HL-60 (cell line): Measurements from ENCODE around the gene WDR4.
"Not testable (repeated sequence)": the region's sequence is repeated elsewhere in the genome, so short reads cannot be mapped to it uniquely, and the experiment has no call there.

Experiments used
- POLR2AphosphoS5 ChIP-seq: IDR thresholded peaks from 2 replicates; pipeline ENCODE4 v1.6.1; 2012; ENCODE audit warnings: low read depth
- SPI1 ChIP-seq: IDR thresholded peaks from 2 replicates; pipeline ENCODE4 v1.6.1; 2012; ENCODE audit warnings: low read depth, mild to moderate bottlenecking, borderline replicate concordance
- TF ChIP-seq, protein P1 (sequence below): IDR thresholded peaks from one replicate; pipeline ENCODE4 v1.5.1; 2011; ENCODE audit warnings: low read length, control low read depth, inconsistent platforms; ENCODE audit not compliant: insufficient read depth
- TF ChIP-seq, protein P2 (sequence below): IDR thresholded peaks from 2 replicates; pipeline ENCODE4 v1.6.1; 2012; ENCODE audit warnings: low read depth; ENCODE audit not compliant: insufficient replicate concordance

- TF ChIP-seq, protein P1, sequence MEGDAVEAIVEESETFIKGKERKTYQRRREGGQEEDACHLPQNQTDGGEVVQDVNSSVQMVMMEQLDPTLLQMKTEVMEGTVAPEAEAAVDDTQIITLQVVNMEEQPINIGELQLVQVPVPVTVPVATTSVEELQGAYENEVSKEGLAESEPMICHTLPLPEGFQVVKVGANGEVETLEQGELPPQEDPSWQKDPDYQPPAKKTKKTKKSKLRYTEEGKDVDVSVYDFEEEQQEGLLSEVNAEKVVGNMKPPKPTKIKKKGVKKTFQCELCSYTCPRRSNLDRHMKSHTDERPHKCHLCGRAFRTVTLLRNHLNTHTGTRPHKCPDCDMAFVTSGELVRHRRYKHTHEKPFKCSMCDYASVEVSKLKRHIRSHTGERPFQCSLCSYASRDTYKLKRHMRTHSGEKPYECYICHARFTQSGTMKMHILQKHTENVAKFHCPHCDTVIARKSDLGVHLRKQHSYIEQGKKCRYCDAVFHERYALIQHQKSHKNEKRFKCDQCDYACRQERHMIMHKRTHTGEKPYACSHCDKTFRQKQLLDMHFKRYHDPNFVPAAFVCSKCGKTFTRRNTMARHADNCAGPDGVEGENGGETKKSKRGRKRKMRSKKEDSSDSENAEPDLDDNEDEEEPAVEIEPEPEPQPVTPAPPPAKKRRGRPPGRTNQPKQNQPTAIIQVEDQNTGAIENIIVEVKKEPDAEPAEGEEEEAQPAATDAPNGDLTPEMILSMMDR, result not testable (repeated sequence)
- TF ChIP-seq POLR2AphosphoS5, SPI1: not testable (repeated sequence)
- TF ChIP-seq, protein P2, sequence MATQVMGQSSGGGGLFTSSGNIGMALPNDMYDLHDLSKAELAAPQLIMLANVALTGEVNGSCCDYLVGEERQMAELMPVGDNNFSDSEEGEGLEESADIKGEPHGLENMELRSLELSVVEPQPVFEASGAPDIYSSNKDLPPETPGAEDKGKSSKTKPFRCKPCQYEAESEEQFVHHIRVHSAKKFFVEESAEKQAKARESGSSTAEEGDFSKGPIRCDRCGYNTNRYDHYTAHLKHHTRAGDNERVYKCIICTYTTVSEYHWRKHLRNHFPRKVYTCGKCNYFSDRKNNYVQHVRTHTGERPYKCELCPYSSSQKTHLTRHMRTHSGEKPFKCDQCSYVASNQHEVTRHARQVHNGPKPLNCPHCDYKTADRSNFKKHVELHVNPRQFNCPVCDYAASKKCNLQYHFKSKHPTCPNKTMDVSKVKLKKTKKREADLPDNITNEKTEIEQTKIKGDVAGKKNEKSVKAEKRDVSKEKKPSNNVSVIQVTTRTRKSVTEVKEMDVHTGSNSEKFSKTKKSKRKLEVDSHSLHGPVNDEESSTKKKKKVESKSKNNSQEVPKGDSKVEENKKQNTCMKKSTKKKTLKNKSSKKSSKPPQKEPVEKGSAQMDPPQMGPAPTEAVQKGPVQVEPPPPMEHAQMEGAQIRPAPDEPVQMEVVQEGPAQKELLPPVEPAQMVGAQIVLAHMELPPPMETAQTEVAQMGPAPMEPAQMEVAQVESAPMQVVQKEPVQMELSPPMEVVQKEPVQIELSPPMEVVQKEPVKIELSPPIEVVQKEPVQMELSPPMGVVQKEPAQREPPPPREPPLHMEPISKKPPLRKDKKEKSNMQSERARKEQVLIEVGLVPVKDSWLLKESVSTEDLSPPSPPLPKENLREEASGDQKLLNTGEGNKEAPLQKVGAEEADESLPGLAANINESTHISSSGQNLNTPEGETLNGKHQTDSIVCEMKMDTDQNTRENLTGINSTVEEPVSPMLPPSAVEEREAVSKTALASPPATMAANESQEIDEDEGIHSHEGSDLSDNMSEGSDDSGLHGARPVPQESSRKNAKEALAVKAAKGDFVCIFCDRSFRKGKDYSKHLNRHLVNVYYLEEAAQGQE, result not testable (repeated sequence)
Measured at GRCh38 chr21:42908484-42908883, 29.1 kb upstream of the WDR4 start.
